NCI-H69 (cell line): ENCODE results near the gene CHST14.

Source experiments
- DNase-seq: peaks from one replicate; lab custom pipeline; 2025; lab: John Stamatoyannopoulos, UW

The CHST14 gene

GRCh38 chr15:40463279-40463678 lies 7.5 kb upstream of the CHST14 start:
- no peak for DNase-seq

GRCh38 chr15:40463886-40464545 lies 6.8 kb upstream of the CHST14 start:
- no peak for DNase-seq

GRCh38 chr15:40464595-40465185 lies 6.1 kb upstream of the CHST14 start:
- no peak for DNase-seq

GRCh38 chr15:40465939-40466338 lies 4.8 kb upstream of the CHST14 start:
- DNase-seq = no peak

GRCh38 chr15:40466426-40467260 lies 4.1 kb upstream of the CHST14 start:
- DNase-seq = no peak

- no peak for DNase-seq
Observed at GRCh38 chr15:40467261-40467615, 3.5 kb upstream of the CHST14 start.

GRCh38 chr15:40468898-40469331 lies 1.9 kb upstream of the CHST14 start:
- DNase-seq = no peak

- no peak for DNase-seq
Observed at GRCh38 chr15:40469776-40470390, 901 bp upstream of the CHST14 start.

- peak; percentile 74 for DNase-seq
Observed at GRCh38 chr15:40471105-40471807, 472 bp downstream of the CHST14 start.

GRCh38 chr15:40471808-40472150 lies 995 bp downstream of the CHST14 start:
- no peak for DNase-seq

GRCh38 chr15:40472171-40472727 lies 1.5 kb downstream of the CHST14 start:
- no peak for DNase-seq

- DNase-seq = no peak
Observed at GRCh38 chr15:40474581-40474980, 3.8 kb downstream of the CHST14 start.

GRCh38 chr15:40477642-40478327 lies 7.0 kb downstream of the CHST14 start:
- DNase-seq = peak; percentile 77

GRCh38 chr15:40479024-40479423 lies 8.2 kb downstream of the CHST14 start:
- no peak for DNase-seq

- DNase-seq = no peak
Observed at GRCh38 chr15:40481341-40482074, 10.7 kb downstream of the CHST14 start.

- DNase-seq = no peak
Observed at GRCh38 chr15:40483919-40484318, 13.1 kb downstream of the CHST14 start.

- no peak for DNase-seq
Observed at GRCh38 chr15:40486066-40486770, 15.4 kb downstream of the CHST14 start.

- no peak for DNase-seq
Observed at GRCh38 chr15:40487816-40488682, 17.3 kb downstream of the CHST14 start.
